Neural crest cell (in vitro differentiated cells): ENCODE measurements around the gene NBPF1. TPM values are rescaled to one million over a fixed set of nuclear protein-coding genes. Genes with fewer than 3 reads are reported as not detected.
A peak's percentile ranks its signal among the peaks of the same experiment; 100 is the strongest.
"Not testable (repeated sequence)": the region's sequence is repeated elsewhere in the genome, so short reads cannot be mapped to it uniquely, and the experiment has no call there.

ENCODE experiments used
- DNase-seq: peaks from one replicate; pipeline ENCODE4 v3.0.0; 2021; ENCODE audit warnings: low read depth, mixed read lengths, low spot score
- H3K27ac Mint-ChIP-seq: one replicate; pipeline ENCODE4 v1.8.0; 2021; ENCODE audit warnings: mild to moderate bottlenecking, mixed read lengths; ENCODE audit not compliant: unreplicated experiment
- H3K27me3 Mint-ChIP-seq: 2 replicates; pipeline ENCODE4 v1.8.0; 2021; ENCODE audit warnings: low read depth, mild to moderate bottlenecking, mixed read lengths
- H3K36me3 Mint-ChIP-seq: 2 replicates; pipeline ENCODE4 v1.8.0; 2021; ENCODE audit warnings: low read depth, mild to moderate bottlenecking, mixed read lengths
- H3K4me1 Mint-ChIP-seq: 2 replicates; pipeline ENCODE4 v1.8.0; 2021; ENCODE audit warnings: mixed read lengths
- H3K4me3 Mint-ChIP-seq: one replicate; pipeline ENCODE4 v1.8.0; 2021; ENCODE audit warnings: mild to moderate bottlenecking, mixed read lengths
- H3K9me3 Mint-ChIP-seq: 2 replicates; pipeline ENCODE4 v1.8.0; 2021; ENCODE audit warnings: mixed read lengths
- total RNA-seq: library from RNA; stranded (reverse); gene quantifications from 2 replicates; pipeline ENCODE4 v1.2.1, GENCODE V29; 2021
- TF ChIP-seq, protein P1 (sequence below): fragments of 200-600 bp; sonication (generic); conservative IDR thresholded peaks from 2 replicates; pipeline ENCODE4 v1.5.0; 2021; ENCODE audit warnings: antibody characterized with exemption, mild to moderate bottlenecking

The NBPF1 gene
- total RNA-seq, 1 donor from 2014 or later: 129 TPM

DNA sequence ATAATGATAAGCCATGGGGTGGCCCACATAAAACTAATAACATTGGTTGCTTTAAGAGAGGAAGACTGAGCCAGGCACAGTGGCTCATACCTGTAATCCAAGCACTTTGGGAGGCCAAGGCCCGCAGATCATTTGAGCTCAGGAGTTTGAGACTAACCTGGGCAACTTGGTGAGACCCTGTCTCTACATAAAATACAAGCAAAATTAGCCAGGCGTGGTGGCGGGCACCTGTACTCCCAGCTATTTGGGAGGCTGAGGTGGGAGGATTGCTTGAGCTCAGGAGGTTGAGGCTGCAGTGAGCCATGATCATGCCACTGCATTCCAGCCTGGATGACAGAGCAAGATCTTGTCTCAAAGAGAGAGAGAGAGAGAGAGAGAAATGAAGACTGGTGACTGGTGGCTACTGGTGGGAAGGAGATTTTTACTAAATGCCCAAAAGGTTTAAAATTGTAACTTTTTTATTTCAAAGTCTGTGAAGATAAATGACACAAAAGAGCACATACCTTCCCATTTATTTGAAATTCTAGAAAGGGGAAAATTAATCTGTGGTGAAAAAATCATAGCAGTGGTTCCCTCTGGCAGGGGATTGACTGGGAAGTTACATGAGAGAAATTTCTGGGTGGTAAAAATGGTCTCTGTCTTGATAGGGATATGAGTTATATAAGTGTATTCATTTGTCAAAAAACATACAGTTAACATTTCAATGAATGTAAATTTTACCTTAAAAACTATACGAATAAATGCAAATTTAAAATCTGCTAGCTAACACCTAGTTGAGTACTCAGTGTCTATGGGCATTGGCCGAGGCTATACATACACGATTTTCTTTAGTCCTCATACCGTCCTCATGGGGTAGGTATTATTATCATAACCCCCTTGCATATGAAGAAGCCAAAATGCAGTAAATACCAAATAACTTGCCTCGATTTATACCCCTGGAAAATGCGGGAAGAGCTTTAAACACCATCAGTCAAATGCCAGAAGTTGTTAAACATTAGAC is 2.2 kb upstream of the NBPF1 start:
- DNase-seq: no peak
- Mint-ChIP-seq H3K27me3 (no peaks in the 10 kb centered on the region), H3K4me1 (no peaks in the 10 kb centered on the region), H3K9me3 (no peaks in the 10 kb centered on the region), H3K36me3 (no peaks in the 10 kb centered on the region), H3K4me3 (no peak overlapping the region), H3K27ac (no peak overlapping the region)
- TF ChIP-seq, protein P1, sequence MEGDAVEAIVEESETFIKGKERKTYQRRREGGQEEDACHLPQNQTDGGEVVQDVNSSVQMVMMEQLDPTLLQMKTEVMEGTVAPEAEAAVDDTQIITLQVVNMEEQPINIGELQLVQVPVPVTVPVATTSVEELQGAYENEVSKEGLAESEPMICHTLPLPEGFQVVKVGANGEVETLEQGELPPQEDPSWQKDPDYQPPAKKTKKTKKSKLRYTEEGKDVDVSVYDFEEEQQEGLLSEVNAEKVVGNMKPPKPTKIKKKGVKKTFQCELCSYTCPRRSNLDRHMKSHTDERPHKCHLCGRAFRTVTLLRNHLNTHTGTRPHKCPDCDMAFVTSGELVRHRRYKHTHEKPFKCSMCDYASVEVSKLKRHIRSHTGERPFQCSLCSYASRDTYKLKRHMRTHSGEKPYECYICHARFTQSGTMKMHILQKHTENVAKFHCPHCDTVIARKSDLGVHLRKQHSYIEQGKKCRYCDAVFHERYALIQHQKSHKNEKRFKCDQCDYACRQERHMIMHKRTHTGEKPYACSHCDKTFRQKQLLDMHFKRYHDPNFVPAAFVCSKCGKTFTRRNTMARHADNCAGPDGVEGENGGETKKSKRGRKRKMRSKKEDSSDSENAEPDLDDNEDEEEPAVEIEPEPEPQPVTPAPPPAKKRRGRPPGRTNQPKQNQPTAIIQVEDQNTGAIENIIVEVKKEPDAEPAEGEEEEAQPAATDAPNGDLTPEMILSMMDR: no peak

DNA sequence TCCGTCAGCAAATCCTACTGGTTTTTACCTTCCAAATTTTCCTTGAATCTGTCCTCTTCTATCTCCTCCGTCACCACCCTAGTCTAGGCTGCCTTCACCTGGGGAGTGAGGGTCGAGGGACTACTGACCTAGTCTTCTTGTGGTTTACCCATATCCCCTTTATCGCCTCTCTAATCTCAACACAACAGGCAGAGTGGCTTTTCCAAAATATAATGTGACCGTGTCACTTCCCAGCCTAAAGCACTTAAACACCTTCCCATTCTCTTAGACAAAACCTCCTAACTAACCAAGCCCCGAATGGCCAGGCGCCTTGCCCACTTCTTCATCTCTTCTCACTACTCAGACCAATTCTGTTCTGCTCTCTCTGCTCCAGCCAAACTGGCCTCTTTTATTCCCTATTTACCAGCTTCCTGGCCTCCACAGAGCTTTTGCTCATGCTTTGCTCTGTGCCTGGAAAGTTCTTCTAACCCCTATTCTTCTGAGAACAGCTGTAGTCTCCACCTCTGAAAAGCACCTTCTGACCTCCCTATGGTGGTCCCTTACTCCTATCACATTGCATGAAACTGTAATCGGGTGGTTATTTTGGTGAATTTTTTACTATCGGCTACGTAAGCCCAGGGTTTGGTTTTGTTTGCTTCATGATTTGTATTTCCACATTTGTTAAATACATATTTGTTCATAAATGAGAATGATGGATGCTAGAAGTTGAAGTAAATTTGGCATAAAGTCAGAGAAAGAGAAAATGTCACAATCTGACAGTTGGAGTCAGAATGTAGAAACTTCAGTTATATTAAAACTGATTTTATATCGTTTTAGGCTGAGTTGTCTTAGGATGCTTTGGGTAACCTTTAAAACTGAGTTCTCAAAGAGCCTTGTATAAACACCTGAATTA is 1.2 kb upstream of the NBPF1 start:
- H3K9me3 Mint-ChIP-seq: no peaks in the 10 kb centered on the region
- no peaks in the 10 kb centered on the region for H3K36me3 Mint-ChIP-seq
- H3K27ac Mint-ChIP-seq: no peak overlapping the region
- H3K4me1 Mint-ChIP-seq: no peaks in the 10 kb centered on the region
- no peak overlapping the region for H3K4me3 Mint-ChIP-seq
- TF ChIP-seq, protein P1: no peak
- peak; percentile 23 for DNase-seq
- H3K27me3 Mint-ChIP-seq: no peaks in the 10 kb centered on the region

DNA sequence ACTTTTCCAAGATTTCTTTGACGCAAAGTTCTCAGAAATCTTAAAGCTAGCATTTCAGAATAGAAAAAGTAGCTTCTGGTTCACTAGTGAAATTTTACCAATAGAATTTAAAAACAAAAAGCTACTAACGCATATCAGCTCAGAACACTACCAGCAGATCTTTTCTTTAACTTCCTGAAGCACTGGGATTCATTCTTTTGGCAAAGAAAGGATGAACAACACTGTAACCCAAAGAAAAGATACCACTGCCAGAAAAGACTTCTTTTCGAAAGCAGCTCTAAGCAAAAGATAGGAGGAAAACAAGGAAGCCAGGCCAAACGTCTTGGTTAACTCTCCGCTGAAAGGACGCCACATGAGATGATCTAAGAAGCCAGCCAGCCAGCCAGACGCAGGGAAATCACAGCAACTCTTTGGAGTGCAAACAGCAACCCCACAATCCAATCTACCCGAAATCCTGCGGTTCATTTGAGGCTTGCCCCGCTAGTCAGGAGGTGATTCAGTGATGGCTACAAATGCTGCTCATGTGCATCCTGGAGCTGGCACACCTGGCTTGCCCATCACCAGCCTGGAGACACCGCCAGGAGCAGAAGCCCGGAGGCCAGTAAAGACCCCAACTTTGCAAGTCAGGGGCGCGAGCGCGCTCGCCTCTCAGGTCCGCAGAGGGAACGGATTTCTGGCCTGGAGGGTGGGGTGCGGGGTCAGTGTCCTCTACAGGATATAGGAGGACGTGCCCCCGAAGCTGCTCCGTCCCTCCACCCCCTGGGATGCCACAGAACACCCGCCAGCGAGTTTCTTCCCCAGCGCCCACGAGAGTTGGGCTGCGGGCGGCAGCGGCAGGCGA is 812 bp downstream of the NBPF1 start:
- TF ChIP-seq, protein P1: no peak
- H3K27me3 Mint-ChIP-seq: no peaks in the 10 kb centered on the region
- peak; percentile 58 for DNase-seq

DNA sequence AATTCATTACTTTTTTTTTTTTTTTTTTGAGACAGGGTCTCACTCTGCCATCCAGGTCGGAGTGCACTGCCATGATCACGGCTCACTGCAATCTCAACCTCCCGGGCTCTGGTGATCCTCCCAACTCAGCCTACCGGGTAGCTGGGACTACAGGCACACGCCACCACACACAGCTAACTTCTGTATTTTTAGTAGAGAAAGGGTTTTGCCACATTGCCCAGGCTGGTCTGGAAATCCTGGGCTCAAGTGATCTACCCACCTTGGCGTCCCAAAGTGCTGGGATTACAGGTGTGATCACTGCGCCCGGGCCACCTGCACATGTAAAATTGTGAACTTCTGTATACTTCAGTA is 1.4 kb downstream of the NBPF1 start:
- not testable (repeated sequence) for H3K27ac Mint-ChIP-seq, H3K4me1 Mint-ChIP-seq, H3K36me3 Mint-ChIP-seq, H3K27me3 Mint-ChIP-seq, H3K9me3 Mint-ChIP-seq, H3K4me3 Mint-ChIP-seq
- DNase-seq: peak; percentile 25

More for the DNA sequence above, 812 bp downstream of the NBPF1 start:
- no peaks in the 10 kb centered on the region for H3K4me1 Mint-ChIP-seq
- no peaks in the 10 kb centered on the region for H3K36me3 Mint-ChIP-seq
- no peak overlapping the region for H3K27ac Mint-ChIP-seq
- H3K9me3 Mint-ChIP-seq: no peaks in the 10 kb centered on the region
- H3K4me3 Mint-ChIP-seq: no peak overlapping the region

DNA sequence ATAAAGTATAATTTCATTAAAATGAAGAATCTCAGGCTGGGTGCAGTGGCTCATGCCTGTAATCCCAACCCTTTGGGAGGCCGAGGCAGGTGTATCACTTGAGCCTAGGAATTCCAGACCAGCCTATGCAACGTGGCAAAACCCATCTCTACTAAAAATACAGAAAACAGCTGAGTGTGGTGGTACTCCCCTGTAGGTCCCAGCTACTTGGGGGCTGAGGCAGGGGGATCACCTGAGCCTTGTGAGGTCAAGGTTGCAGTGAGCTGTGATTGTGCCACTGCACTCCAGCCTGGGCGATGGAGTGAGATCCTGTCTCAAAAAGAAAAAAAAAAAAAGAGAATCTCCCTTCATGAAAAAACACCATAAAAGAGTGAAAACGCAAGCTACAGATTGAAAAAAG is 2.2 kb downstream of the NBPF1 start:
- not testable (repeated sequence) for H3K27ac Mint-ChIP-seq, DNase-seq

DNA sequence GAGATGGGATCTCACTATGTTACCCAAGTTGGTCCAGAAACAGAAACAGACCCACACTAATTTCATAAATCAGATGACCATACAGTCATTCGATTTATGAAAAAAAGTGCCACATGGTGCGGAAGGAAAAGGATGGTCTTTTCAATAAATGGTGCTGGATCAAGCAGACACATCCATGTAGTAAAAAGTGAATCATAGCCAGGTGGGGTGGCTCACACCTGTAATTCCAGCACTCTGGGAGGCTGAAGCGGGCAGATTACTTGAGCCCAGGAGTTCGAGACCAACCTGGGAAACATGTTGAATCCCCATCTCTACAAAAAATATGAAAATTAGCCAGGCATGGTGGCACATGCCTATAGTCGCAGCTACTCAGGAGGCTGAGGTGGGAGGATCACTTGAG is 2.8 kb downstream of the NBPF1 start:
- not testable (repeated sequence) for H3K27me3 Mint-ChIP-seq, H3K27ac Mint-ChIP-seq, H3K4me1 Mint-ChIP-seq, H3K9me3 Mint-ChIP-seq, H3K36me3 Mint-ChIP-seq, H3K4me3 Mint-ChIP-seq, DNase-seq

More for the DNA sequence above, 2.2 kb downstream of the NBPF1 start:
- H3K36me3 Mint-ChIP-seq, H3K9me3 Mint-ChIP-seq, H3K4me3 Mint-ChIP-seq, H3K4me1 Mint-ChIP-seq, H3K27me3 Mint-ChIP-seq: not testable (repeated sequence)

DNA sequence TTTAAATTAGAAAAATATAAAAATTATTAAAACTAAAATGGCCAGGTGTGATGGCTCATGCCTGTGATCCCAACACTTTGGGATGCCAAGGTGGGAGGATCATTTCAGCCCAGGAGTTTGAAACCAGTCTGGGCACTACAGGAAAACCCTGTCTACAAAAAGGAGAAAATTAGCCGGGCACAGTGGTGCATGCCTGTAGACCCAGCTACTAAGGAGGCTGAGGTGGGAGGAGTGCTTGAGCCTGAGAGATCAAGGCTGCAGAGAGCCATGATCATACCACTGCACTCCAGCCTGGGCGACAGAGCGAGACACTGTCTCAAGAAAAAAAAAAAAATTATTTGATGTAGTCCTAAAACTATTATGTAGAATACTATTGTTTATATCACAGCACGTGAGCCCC is 3.6 kb downstream of the NBPF1 start:
- H3K36me3 Mint-ChIP-seq: not testable (repeated sequence)

More for the DNA sequence above, 3.6 kb downstream of the NBPF1 start:
- H3K9me3 Mint-ChIP-seq, H3K27ac Mint-ChIP-seq, H3K4me1 Mint-ChIP-seq, H3K27me3 Mint-ChIP-seq, H3K4me3 Mint-ChIP-seq: not testable (repeated sequence)
- DNase-seq: peak; percentile 1
